EL (cell line): ENCODE measurements around the gene CCSER2.
A peak's percentile ranks its signal among the peaks of the same experiment; 100 is the strongest.
"Not testable (repeated sequence)": the region's sequence is repeated elsewhere in the genome, so short reads cannot be mapped to it uniquely, and the experiment has no call there.

ENCODE experiments used
- DNase-seq: peaks from one replicate; pipeline ENCODE4 v3.0.0-alpha.2; 2016

Gene CCSER2

DNA sequence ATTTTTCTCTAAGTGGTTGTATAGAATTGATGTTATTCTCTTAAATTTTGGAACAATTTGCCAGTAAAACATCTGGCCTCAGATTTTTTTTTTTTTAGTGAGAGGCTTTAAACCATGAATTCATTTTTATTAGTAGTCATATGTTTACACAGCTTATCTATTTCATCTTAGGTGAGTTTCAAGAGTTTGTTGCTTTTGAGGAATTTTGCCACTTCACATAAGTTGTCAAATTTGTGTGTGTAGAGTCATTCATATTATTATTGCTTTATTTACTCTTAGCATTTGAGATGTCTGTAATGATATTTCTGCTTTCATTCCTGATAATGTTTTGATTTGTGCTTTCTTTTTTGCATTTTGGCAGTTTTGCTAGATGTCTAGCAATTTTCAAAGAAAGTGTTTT is 132.1 kb downstream of the CCSER2 start:
- no peak for DNase-seq

DNA sequence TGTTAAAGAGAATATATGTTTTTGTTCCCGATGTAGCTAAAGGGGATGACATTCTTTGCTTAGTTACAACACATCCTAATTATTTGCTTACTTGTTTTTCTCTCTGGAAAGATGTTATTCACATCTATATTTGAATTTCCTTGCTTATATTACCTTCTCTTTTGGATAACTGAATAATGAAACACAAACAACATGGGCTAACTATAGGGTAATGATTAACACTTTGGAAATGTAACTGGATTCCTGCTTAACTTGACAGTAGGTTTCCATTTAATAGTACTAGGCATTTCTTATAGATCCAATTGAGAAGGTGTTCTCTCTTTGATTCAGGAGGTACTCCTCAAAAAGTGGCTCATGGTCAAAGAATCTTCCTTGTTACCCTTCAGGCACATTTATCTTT is 141.1 kb downstream of the CCSER2 start:
- DNase-seq, result peak; percentile 11

DNA sequence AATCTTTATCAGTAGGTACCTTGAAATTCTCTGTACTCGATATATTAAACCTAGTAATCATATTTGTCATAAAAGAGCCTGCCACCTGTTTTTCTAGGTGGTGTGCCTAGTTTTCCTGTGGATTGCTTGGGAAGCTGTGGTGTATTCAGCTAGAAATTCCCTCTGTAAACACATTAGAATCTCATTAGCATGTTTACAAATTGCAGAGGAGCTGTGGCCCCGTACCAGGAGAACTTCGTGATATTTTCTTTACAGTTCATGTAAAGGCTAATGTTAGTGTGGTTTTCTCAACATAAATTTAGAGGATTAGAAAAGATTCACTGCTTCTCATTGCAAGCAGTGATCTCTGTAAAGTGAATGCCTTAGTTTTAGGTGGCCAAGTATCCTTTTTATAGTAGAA is 144.7 kb downstream of the CCSER2 start:
- no peak for DNase-seq

DNA sequence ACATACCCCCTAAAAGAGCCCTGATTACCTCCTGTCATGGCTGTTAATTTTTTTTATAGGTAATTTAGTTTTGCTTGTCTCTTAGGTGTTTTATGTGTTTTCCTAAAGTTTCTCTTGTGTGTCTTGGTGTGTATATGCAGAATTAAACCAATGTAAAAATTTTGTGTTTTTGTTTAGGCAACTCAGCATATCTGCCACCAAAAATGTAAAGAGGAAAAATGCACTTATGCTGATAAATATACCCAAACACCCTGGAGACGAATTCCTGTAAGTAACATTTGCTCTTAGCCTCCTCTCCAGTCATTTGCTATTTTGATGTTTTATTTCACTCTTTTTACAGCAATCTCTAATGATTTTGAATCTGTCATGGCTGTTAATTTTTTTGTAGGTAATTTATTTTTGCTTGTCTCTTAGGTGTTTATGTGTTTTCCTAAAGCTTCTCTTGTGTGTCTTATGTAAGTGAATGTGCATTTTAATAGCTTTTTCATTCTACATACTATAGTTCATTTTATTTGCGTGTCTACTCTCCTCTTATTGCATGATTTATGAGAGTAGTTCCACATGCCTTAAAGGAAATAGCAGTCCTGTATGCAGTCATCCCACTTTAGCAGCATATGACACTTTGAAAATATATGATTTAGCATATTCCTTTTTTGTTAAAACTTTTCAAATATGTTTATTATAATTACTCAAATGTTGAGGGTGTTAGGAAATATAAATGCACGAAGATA is 149.2 kb downstream of the CCSER2 start:
- no peak for DNase-seq

DNA sequence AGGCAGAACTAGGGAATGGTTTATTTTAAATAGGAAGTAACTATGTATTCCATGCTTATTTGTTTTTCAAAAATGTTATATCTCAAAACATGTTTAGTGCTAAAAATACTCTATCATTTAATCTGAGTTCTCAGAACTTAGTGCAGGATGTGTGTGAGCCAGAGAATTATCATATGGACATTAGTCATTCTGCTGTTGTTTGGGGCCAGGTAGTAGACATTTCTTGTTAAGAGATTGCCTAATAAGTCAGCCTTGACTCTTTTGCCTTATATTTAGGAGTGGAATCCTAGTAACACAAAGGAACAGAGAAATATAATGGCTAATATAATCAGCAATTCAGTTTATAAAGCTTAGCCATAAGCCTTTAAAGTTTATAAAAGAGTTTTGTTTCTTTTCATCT is 149.8 kb downstream of the CCSER2 start:
- peak; percentile 6 for DNase-seq

DNA sequence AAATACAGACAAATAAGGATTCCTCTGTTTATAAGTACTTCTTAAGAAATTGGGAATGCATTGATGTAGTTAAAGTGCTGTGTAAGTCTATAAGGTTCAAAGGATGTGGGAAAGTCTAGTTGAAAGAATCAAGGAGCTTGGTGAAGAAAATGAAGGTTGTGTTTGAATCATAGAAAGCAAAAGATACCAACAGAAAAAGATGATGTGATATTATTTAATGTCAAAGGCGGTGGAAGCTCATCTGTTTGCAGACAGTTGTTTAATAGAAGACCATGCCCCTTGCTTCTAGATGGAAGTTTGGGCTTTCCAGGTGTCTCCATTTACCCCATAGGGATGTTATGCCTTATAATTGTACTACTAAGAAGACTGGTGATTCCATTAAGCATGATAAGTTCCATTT is 150.3 kb downstream of the CCSER2 start:
- no peak for DNase-seq

DNA sequence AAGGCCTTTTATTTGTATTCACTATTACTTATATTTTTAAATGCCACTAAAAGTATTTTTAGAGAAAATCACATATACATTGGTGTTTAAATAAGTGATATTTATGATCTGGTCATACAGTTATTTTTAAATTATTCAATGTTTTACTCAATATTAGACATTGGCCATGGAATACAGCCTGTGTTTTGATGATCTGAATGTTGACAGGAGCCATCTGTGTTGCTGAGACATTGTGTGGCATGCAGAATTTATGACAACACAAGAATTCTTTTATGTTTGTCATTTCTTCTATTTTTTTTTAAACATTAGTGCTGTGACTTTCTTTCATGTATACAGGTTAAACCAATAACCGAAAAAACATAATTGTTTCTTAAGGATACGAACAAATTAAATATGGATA is 156.2 kb downstream of the CCSER2 start:
- no peak for DNase-seq

DNA sequence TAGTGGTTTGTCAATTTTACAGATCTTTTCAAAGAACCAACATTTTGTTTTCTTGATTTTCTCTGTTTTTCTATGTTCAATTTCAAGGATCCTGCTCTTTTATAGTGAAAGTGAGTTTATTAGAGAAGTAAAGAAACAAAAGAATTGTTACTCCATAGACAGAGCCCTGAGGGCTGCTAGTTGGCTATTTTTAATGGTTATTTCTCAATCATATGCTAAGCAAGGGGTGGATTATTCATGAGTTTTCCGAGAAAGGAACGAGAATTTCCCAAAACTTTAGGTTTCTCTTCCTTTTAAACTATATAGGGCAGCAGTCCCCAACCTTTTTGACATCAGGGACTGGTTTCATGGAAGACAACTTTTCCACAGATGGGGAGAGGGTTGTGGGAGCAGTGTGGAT is 165.0 kb downstream of the CCSER2 start:
- no peak for DNase-seq

DNA sequence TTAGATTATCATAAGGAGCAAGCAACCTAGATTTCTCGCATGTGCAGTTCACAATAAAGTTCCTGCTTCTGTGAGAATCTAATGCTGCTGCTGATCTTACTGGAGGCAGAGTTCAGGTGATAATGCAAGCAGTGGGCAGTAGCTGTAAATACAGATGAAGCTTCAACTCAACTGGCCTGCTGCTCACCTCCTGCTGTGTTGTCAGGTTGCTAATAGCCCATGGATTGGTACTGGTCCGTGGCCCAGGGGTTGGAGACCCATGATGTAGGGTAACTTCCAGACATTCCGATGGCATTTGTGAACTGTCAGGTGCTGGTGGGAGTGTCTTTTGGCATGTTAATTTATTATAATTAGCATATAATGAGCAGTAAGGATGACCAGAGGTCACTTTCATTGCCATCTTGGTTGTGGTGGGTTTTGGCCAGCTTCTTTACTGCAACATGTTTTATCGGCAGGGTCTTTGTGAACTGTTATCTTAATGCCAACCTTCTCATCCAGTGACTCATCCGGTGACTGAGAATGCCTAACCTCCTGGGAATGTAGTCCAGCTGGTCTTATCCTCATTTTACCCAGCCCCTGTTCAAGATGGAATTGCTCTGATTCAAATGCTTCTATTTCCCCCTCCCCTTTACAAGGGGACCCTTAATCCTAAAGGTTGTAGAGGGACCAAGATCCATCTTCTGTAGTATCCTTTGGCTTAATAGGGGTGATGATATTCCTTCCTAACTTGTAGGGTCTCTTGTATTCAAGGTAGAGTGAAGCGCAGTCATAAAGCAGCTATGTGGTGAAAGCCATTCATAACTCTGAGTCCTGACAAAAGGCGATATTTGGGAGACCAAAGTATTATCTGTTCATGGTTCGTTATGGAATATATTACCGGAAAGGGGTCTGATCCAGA is 165.8 kb downstream of the CCSER2 start:
- peak; percentile 80 for DNase-seq

DNA sequence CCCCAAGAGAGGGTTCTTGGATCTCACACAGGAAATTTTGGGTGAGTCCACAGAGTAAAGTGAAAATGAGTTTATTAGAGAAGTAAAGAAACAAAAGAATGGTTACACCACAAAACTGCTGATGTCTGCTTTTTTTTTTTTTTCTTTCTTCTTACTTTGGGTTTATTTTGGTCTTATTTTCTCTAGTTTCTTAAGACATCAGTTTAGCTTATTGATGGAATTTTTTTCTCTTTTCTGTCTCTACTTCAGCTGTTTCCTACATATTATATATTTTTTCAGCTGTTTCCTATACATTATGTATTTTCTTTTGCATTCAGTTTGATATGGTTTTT is 166.4 kb downstream of the CCSER2 start:
- DNase-seq, result no peak

DNA sequence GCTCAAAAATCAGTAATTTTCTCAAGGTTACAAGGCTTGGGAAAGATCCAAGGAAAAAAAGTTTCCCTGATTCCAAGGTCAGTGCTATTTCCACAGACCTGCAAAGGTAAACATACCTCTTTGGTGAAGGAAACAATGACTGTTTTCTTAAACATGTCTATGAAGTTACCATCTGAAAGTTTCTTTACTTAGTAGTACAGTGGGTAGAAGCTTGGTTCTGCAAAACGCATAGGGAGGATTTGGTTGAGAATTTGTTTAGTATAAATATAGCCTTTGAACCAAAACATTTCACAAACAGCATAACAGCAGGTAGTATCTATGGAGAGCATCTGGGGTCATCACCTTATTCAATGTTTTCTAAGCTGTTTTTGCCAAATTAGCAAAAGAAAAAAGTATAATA is 169.6 kb downstream of the CCSER2 start:
- no peak for DNase-seq

DNA sequence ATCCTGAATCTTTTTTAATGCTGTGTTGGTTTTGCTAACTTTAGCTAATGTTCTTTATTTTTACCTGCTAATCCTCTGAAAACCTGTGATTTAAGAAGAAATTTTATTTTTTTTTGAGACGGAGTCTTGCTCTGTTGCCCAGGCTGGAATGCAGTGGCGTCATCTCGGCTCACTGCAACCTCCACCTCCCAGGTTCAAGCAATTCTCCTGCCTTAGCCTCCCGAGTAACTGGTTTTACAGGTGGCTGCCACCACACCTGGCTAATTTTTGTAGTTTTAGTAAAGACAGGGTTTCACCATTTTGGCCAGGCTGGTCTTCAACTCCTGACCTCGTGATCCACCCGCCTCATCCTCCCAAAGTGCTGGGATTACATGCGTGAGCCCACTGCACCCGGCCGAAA is 170.7 kb downstream of the CCSER2 start:
- DNase-seq, result not testable (repeated sequence)

DNA sequence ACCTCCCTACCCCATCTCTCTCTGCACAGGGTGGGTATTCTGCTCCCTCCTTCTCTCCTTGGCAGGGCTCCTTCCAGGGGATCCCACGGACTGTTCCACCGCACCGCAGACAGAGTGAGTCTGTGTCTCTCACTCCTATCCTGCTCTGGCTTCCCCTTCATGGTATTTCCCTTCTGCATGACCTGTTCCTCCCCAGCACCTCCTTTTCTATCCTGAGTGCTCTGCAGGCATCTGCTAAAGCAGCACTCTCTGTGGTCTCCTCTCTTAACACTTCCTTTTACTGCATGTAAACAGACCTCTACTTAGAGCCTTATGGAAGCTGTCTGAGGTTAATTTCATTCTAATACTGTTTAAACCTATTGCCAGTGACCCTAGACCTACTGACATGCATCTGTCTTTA is 171.5 kb downstream of the CCSER2 start:
- DNase-seq, result no peak

DNA sequence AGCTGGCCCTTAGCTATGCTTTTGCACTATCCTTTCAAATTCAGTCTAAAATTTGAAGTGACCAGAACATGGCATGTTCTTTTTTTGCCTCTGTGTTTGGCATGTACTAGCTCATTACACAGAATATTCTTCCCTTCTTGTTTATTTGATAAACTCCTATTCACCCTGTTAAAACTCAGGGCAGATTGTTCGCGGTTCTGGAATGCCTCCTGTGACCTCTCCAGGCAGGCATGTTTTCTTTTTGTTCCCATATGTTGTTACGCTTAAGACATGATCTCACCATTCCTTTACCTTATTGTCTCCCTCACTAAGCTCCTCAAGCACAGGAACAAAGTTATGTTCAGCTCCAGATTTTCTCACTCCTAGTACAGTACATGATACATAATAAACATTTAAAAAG is 181.7 kb downstream of the CCSER2 start:
- DNase-seq, result peak; percentile 75

DNA sequence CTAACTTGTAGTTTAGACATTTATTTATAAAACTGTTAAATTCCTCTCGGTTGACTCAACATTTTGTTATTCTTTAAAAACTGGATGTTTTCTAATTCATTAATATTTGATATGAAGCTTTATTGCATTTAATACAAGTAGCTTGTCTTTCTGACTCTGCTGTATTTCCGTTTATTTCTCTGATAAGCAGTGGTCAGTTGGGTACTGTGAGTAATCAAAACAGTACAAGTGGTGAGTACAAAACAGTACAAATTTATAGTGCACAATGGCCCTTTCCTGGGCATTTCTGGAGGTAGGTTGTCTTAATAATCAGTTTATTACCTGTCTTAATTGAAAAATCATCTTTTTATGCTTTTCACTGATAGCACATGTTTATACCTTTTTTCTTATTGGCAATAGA is 182.7 kb downstream of the CCSER2 start:
- no peak for DNase-seq

DNA sequence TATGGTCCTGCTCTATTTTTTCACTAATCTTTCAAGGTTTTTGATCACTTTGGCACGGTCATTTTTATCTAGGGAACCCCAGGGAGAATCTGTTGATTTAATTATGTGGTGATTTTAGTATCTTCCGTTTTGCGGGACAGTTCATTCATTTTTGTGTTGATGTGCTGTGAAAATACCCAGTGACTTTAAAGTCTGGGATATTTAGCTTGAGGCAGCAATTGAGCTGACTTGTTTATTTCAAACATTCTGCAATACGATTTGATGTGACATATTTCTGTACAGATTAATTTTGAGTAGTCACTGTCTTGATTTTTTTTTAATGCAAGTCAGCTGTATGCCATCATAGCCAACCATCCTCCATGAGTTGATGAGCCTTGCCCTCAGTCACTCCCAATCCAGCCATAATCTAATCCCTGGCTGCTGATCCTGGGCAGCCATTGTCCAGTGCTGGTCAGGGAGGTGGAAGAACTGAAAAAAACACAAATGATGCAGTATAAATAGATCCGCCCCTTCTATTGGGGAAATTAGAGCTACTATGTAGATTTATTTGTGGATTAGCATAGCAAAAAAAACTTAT is 183.4 kb downstream of the CCSER2 start:
- no peak for DNase-seq

DNA sequence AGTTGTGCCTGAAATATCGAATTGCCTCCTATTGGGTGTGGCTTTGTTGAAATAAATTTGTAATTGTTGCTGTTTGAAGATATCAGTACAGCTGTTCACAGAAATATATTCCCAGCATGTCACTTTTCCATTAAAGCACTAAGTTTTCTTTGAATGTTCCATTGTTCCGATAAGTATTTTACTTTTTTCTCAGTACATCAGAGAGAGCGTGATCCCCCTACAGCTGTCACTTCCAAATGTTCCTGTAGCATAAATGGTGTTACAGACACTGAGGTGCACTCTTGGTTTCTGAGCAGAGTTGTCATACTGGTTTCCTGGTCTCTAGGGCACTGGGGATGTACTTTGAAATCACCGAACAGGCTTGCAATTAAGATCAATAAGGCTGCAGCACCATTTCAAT is 189.2 kb downstream of the CCSER2 start:
- DNase-seq, result no peak

DNA sequence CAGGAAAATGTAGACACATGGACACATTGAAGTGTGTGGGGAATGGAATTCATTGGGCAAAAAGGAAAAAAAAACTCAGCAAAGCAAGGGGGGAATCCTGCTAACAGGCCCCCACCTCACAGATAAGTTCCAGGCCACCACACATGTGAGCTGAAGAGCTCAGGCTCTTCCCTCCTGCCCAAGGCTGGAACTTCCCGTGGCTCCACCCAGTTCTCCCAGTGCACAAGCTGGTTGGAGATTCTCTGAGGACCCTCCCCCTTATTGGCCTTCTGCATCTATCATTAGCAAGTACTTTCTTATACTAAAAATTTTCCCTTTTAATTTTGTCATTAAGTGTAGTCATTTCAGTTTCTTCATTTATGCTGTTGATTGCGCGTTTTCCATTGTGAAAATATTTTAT is 190.8 kb downstream of the CCSER2 start:
- no peak for DNase-seq

DNA sequence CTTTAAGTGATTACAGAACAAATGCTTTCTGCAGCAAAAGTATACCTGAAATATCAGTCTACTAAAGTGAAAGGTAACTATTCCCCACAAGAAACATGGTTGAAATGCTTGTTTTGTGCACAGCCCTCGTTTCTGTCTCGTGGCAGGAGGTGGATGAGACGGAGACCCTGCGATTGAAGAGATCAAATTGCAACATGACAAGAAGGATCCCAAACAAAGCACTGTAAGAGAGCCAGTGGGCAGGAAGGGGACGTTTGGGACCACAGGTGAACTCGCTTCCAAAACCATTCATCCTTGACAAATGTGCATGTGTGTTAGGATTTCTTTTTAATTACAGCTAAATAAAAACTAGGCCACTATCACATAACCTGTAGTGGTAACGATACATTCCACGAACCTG is 192.6 kb downstream of the CCSER2 start:
- DNase-seq, result no peak

DNA sequence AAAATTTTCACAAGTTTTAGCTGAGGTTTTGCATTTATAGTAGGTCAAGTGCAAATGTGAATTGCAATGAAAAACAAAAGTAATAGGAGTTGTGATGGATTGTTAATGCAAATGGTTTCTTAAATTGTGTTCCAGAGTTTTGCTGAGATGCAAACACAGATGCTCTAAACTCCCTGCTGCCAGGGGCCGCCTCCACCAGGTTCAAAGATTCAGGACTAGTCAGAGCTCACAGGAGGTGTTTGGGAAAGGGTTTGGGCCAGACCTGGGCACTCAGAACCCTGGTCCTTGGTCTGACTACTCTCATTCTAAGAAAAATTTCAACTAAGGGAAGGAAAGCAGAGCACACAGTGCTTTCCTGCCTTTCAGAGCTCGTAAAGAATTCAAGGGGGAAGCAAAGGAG is 193.1 kb downstream of the CCSER2 start:
- DNase-seq, result no peak

DNA sequence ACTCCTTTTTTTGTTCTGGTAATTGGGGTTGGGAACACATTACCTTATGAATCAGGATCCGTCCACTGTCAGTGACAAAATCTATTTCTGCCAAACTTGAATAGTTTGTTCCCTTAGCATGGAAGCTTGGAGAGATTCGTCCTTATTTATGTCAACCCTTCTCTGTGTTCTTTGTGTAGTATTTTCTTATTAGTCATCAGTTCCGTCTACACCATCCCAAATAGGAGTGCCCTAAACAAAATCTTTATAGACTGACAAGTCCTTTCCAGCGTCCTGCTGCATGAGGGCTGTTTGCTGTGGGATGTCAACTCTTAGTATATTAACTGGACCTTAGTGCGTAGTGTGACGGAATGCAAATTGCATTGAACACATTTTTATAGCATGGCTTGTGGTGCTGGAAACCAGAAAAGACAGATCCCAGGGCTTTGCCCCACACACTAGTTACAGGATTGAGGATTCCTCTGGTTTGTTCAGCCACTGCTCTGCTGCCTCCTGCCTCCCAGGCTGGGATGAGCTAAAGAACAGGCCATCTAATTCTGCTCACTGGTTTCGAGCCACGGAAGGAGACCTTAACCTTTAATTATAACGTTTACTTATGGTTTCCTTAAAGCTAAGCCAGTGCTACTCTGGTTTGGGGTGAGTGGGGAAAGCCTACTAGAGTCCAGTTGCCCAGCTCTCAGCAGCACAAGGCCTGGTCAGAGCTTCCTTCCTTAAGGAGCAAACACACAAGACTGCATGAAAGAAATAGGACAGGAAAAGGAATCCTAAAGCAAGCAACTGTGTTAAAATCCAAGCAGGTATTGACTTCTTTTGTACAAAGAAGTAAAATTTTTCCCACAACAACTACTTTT is 194.4 kb downstream of the CCSER2 start:
- no peak for DNase-seq

DNA sequence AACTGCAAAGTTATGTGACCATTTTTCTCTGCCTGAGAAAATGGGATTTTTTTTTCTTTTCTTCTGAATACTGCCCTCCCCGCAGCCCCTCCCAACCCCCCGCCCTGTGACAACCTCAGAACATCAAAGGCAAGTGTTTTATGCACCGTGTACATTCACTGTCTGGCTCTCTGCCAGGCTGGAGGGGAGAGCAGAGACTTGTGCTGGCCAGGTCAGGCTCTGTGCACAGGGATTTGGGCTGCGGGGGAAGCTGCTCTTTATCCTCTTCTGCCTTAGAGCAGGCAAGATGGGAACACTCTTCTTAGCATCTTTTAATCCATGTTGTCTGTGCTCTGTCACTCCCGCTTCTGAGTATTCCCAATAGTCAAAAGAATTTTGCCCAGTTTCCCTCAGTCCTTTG is 195.1 kb downstream of the CCSER2 start:
- no peak for DNase-seq

DNA sequence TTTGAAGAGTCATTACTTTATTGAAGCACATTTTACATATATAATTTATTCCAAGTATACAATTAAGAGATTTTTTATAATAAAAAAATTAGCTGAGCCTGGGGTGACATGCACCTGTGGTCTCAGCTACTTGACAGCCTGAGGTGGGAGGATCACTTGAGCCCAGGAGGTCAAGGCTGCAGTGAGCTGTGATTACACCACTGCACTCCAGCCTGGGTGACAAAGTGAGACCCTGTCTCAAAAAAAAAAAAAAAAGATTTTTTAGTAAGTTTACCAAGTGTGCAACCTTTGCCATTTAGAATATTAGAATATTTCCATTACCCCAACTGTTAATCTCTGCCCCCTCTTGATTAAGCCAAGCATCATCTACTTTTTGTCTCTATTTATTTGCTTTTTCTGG is 196.0 kb downstream of the CCSER2 start:
- no peak for DNase-seq
